NCI-H2107 (cell line): ENCODE measurements around the gene TSHB.
"Not testable (repeated sequence)": the region's sequence is repeated elsewhere in the genome, so short reads cannot be mapped to it uniquely, and the experiment has no call there.

Experiments used
- DNase-seq: peaks from one replicate; lab custom pipeline; 2025; lab: John Stamatoyannopoulos, UW

Gene TSHB

GRCh38 chr1:115029526-115029925 lies at the start of gene TSHB:
TSS of gene TSHB (plus strand) at chr1:115029826. CDS start at chr1:115033363, 3,537 bp downstream.
- no peak for DNase-seq

GRCh38 chr1:114982251-114982650 lies 47.4 kb upstream of the TSHB start:
- no peak for DNase-seq

GRCh38 chr1:114986286-114986685 lies 43.3 kb upstream of the TSHB start:
- DNase-seq = no peak

- DNase-seq = no peak
Observed at GRCh38 chr1:114988095-114988494, 41.5 kb upstream of the TSHB start.

GRCh38 chr1:114997510-114998289 lies 31.9 kb upstream of the TSHB start:
- no peak for DNase-seq

- DNase-seq = no peak
Observed at GRCh38 chr1:115006191-115006590, 23.4 kb upstream of the TSHB start.

GRCh38 chr1:115012006-115012405 lies 17.6 kb upstream of the TSHB start:
- no peak for DNase-seq

GRCh38 chr1:115012434-115012833 lies 17.2 kb upstream of the TSHB start:
- DNase-seq = no peak

- no peak for DNase-seq
Observed at GRCh38 chr1:115013792-115014191, 15.8 kb upstream of the TSHB start.

GRCh38 chr1:115019549-115019948 lies 10.1 kb upstream of the TSHB start:
- not testable (repeated sequence) for DNase-seq

GRCh38 chr1:115021145-115021544 lies 8.5 kb upstream of the TSHB start:
- no peak for DNase-seq

GRCh38 chr1:115023593-115023992 lies 6.0 kb upstream of the TSHB start:
- no peak for DNase-seq

- no peak for DNase-seq
Observed at GRCh38 chr1:115031595-115031994, 2.0 kb downstream of the TSHB start.

GRCh38 chr1:115035652-115036051 lies 6.0 kb downstream of the TSHB start:
- DNase-seq = no peak

GRCh38 chr1:115036814-115037507 lies 7.3 kb downstream of the TSHB start:
- no peak for DNase-seq

- DNase-seq = no peak
Observed at GRCh38 chr1:115040501-115040900, 10.9 kb downstream of the TSHB start.

GRCh38 chr1:115041654-115042053 lies 12.0 kb downstream of the TSHB start:
- no peak for DNase-seq

GRCh38 chr1:115046751-115047150 lies 17.1 kb downstream of the TSHB start:
- no peak for DNase-seq

- no peak for DNase-seq
Observed at GRCh38 chr1:115051850-115052249, 22.2 kb downstream of the TSHB start.

GRCh38 chr1:115052454-115053083 lies 22.9 kb downstream of the TSHB start:
- no peak for DNase-seq

GRCh38 chr1:115056395-115056798 lies 26.8 kb downstream of the TSHB start:
- DNase-seq = no peak

GRCh38 chr1:115057661-115058254 lies 28.1 kb downstream of the TSHB start:
- no peak for DNase-seq

GRCh38 chr1:115059316-115059715 lies 29.7 kb downstream of the TSHB start:
- DNase-seq = no peak
